Anterior cingulate cortex (tissue), 58 donors: ENCODE measurements around the gene ANGPTL2.
"Not testable (repeated sequence)": the region's sequence is repeated elsewhere in the genome, so short reads cannot be mapped to it uniquely, and the experiment has no call there.

Experiments
- DNase-seq, 58 donors: peaks; one replicate each; lab custom pipeline; 2025; lab: John Stamatoyannopoulos, UW

The ANGPTL2 gene

GRCh38 chr9:127122176-127123063, at the start of gene ANGPTL2:
Gene ANGPTL2 (minus strand): TSS chr9:127122635. CDS start chr9:127108731, 13,904 bp downstream.
- DNase-seq: peak in 55 of 58 donors; percentile 34 to 97 (median 86)

- not testable (repeated sequence) for DNase-seq
Observed at GRCh38 chr9:127171348-127171747, 48.9 kb upstream of the ANGPTL2 start.

GRCh38 chr9:127170652-127171051, 48.2 kb upstream of the ANGPTL2 start:
- DNase-seq: no peak

- DNase-seq: no peak
Observed at GRCh38 chr9:127170103-127170502, 47.7 kb upstream of the ANGPTL2 start.

GRCh38 chr9:127169575-127169883, 47.1 kb upstream of the ANGPTL2 start:
- no peak for DNase-seq

GRCh38 chr9:127168756-127169574, 46.5 kb upstream of the ANGPTL2 start:
- peak in 1 of 58 donors; percentile 17 for DNase-seq

- no peak for DNase-seq
Observed at GRCh38 chr9:127167560-127168326, 45.3 kb upstream of the ANGPTL2 start.

- no peak for DNase-seq
Observed at GRCh38 chr9:127166651-127167524, 44.5 kb upstream of the ANGPTL2 start.

GRCh38 chr9:127166111-127166510, 43.7 kb upstream of the ANGPTL2 start:
- no peak for DNase-seq

- no peak for DNase-seq
Observed at GRCh38 chr9:127165116-127165515, 42.7 kb upstream of the ANGPTL2 start.

- no peak for DNase-seq
Observed at GRCh38 chr9:127163409-127163808, 41.0 kb upstream of the ANGPTL2 start.

GRCh38 chr9:127162864-127163365, 40.5 kb upstream of the ANGPTL2 start:
- DNase-seq: peak in 7 of 58 donors; percentile 19 to 35 (median 30)

- DNase-seq: no peak
Observed at GRCh38 chr9:127162046-127162863, 39.8 kb upstream of the ANGPTL2 start.

GRCh38 chr9:127161081-127161624, 38.7 kb upstream of the ANGPTL2 start:
- DNase-seq: no peak

GRCh38 chr9:127159949-127160610, 37.6 kb upstream of the ANGPTL2 start:
- peak in 2 of 58 donors; percentile 26 to 33 for DNase-seq

GRCh38 chr9:127159325-127159801, 36.9 kb upstream of the ANGPTL2 start:
- DNase-seq: peak in 39 of 58 donors; percentile 11 to 85 (median 53)

GRCh38 chr9:127158786-127159324, 36.4 kb upstream of the ANGPTL2 start:
- no peak for DNase-seq
